Sigmoid colon (tissue), 7 donors: Measurements from ENCODE around the gene STARD13. TPM values are rescaled to one million over a fixed set of nuclear protein-coding genes. Genes with fewer than 3 reads are reported as not detected.

Source experiments
- DNase-seq: peaks from one replicate; pipeline ENCODE4 v3.0.0-alpha.2; 2019
- H3K27ac ChIP-seq, 4 donors: fragments of 200-600 bp; sonication (generic); one replicate each; pipeline ENCODE4 v1.5.1; 2016 to 2019; ENCODE audit warnings: mild to moderate bottlenecking in 1 of 4
- H3K27me3 ChIP-seq, 3 donors: fragments of 200-600 bp; sonication (generic); one replicate each; pipeline ENCODE4 v1.5.1; 2019; ENCODE audit warnings: mild to moderate bottlenecking in 1 of 3
- H3K36me3 ChIP-seq, 4 donors: fragments of 200-600 bp; sonication (generic); one replicate each; pipeline ENCODE4 v1.5.1; 2016 to 2019
- H3K4me1 ChIP-seq, 4 donors: fragments of 200-600 bp; sonication (generic); one replicate each; pipeline ENCODE4 v1.5.1; 2017 to 2019
- H3K4me3 ChIP-seq, 4 donors: fragments of 200-600 bp; sonication (generic); one replicate each; pipeline ENCODE4 v1.5.1; 2017 to 2019; ENCODE audit warnings: mild to moderate bottlenecking in 2 of 4, moderate library complexity in 1 of 4
- H3K9me3 ChIP-seq, 4 donors: fragments of 200-600 bp in 3 of 4; sonication (generic) in 3 of 4; one replicate each; pipeline versions ENCODE4 v1.5.1 to v1.6.1; 2013 to 2019
- CTCF ChIP-seq, 4 experiments: fragments of 450-650 bp in 3 of 4; fragments of 200-600 bp in 1 of 4; IDR thresholded peaks; one replicate each; pipeline ENCODE4 v1.5.1; 2016 to 2019; ENCODE audit warnings: antibody characterized with exemption in 4 of 4, mild to moderate bottlenecking in 3 of 4, moderate library complexity in 2 of 4
- EP300 ChIP-seq, 4 donors: sonication (generic); formaldehyde crosslinking; IDR thresholded peaks; one replicate each; pipeline ENCODE4 v1.6.1; 2017; ENCODE audit warnings: antibody characterized with exemption in 4 of 4
- POLR2A ChIP-seq, 2 donors: fragments of 450-650 bp; IDR thresholded peaks; one replicate each; pipeline ENCODE4 v1.6.1; 2016; ENCODE audit warnings: antibody characterized with exemption in 2 of 2, mild to moderate bottlenecking in 2 of 2, moderate library complexity in 2 of 2
- POLR2AphosphoS5 ChIP-seq, 4 donors: sonication (generic); formaldehyde crosslinking; IDR thresholded peaks; one replicate each; pipeline ENCODE4 v1.6.1; 2017; ENCODE audit warnings: antibody characterized with exemption in 4 of 4
- WGBS, 2 donors: extraction: QIAGEN DNeasy Blood & Tissue Kit; methylation state at CpG; one replicate each; pipeline ENCODE4 v1.1.7; 2013; 5-methylcytosine and 5-hydroxymethylcytosine counted together
- intact Hi-C: fragments of 100-400 bp; cut with DNase I; formaldehyde crosslinking; loops from one replicate; pipeline ENCODE4 v1.15.1; 2023
- polyA plus RNA-seq, 3 donors: library from polyadenylated mRNA; stranded (reverse); fragments of 200-250 nt; gene quantifications; one replicate each; pipeline ENCODE4 v1.2.3, GENCODE V29; 2013
- total RNA-seq, 4 donors: library from RNA; depleted of rRNA; stranded (reverse); fragments of >200 nt; gene quantifications; one replicate each; pipeline ENCODE4 v1.1.0, GENCODE V29; 2016
- donor health status: healthy with polysubstance abuse.
- donor health status: Bipolar disorder and iron deficiency.
- donor health status: healthy.

The STARD13 gene
- total and polyA plus RNA-seq, 7 donors = 3.7 to 102 (median 66.7) TPM

- 36 to 68% methylated on average over 3 of the region's 3 CpGs for WGBS, 2 donors
- peak overlapping the region; percentile 33 to 94 (median 76) for H3K27ac ChIP-seq
These were observed 5.2 kb downstream of the STARD13 start for GRCh38 chr13:33280279-33280905.

GRCh38 chr13:33279414-33280278, 5.9 kb downstream of the STARD13 start:
- no peak for DNase-seq
- 6 to 42% methylated on average over 2 of the region's 2 CpGs for WGBS, 2 donors
- Histone ChIP-seq H3K36me3 (peaks cover 0 to 2% (median 0%) of the 10 kb centered on the region in 4 donors), H3K4me1 (peaks cover 0 to 92% (median 71%) of the 10 kb centered on the region in 4 donors), H3K27ac (peak overlapping the region; percentile 33 to 94 (median 76)), H3K9me3 (no peaks in the 10 kb centered on the region), H3K27me3 (no peaks in the 10 kb centered on the region), H3K4me3 (no peak overlapping the region)
- intact Hi-C loops = loop anchor here (5.0 to 10.0 kb wide), 3 partner anchors 47 to 155 kb away; no protein-coding TSS in a partner anchor
- TF ChIP-seq EP300 (IDR thresholded peaks at IDR 0.05) (peak in 1 of 4 donors; percentile 12), POLR2AphosphoS5 (IDR thresholded peaks at IDR 0.05) (peak; percentile 5 to 41 (median 20)), CTCF (IDR thresholded peaks at IDR 0.05) (no peak)

More at GRCh38 chr13:33280279-33280905, 5.2 kb downstream of the STARD13 start:
- peaks cover 0 to 85% (median 67%) of the 10 kb centered on the region in 4 donors for H3K4me1 ChIP-seq
- DNase-seq = no peak
- no peaks in the 10 kb centered on the region for H3K9me3 ChIP-seq
- TF ChIP-seq POLR2A (IDR thresholded peaks at IDR 0.05) = no peak
- no peak for TF ChIP-seq POLR2AphosphoS5 (IDR thresholded peaks at IDR 0.05)
- TF ChIP-seq CTCF (IDR thresholded peaks at IDR 0.05) = no peak
- no peak for TF ChIP-seq EP300 (IDR thresholded peaks at IDR 0.05)
- intact Hi-C loops = loop anchor here (5.0 to 10.0 kb wide), 2 partner anchors 48 to 156 kb away; no protein-coding TSS in a partner anchor
- no peaks in the 10 kb centered on the region for H3K36me3 ChIP-seq
- no peak overlapping the region for H3K4me3 ChIP-seq
- H3K27me3 ChIP-seq = no peaks in the 10 kb centered on the region

- TF ChIP-seq POLR2A (IDR thresholded peaks at IDR 0.05) (no peak), CTCF (IDR thresholded peaks at IDR 0.05) (no peak), POLR2AphosphoS5 (IDR thresholded peaks at IDR 0.05) (peak in 2 of 4 donors; percentile 16 to 23), EP300 (IDR thresholded peaks at IDR 0.05) (no peak)
- no peak overlapping the region for H3K4me3 ChIP-seq
- peaks cover 0 to 99% (median 73%) of the 10 kb centered on the region in 4 donors for H3K4me1 ChIP-seq
- intact Hi-C loops = loop anchor here (5.0 kb wide), 1 partner anchor 62 kb away; no protein-coding TSS in a partner anchor
- no peak for DNase-seq
- no peaks in the 10 kb centered on the region for H3K27me3 ChIP-seq
- H3K27ac ChIP-seq = peak overlapping the region; percentile 33 to 94 (median 76)
- H3K9me3 ChIP-seq = no peaks in the 10 kb centered on the region
- WGBS, 2 donors = 0% methylated on average over 1 of the region's 1 CpG
- H3K36me3 ChIP-seq = peaks cover 0 to 5% (median 0%) of the 10 kb centered on the region in 4 donors
These were observed 6.6 kb downstream of the STARD13 start for GRCh38 chr13:33278913-33279312.

GRCh38 chr13:33277946-33278345, 7.6 kb downstream of the STARD13 start:
- no peak for DNase-seq
- WGBS, 2 donors = 92 to 95% methylated on average over 1 of the region's 1 CpG
- Histone ChIP-seq H3K4me1 (peaks cover 0 to 95% (median 75%) of the 10 kb centered on the region in 4 donors), H3K27me3 (no peaks in the 10 kb centered on the region), H3K27ac (peak overlapping the region; percentile 32 to 94 (median 69)), H3K4me3 (no peak overlapping the region), H3K9me3 (no peaks in the 10 kb centered on the region), H3K36me3 (peaks cover 0 to 5% (median 0%) of the 10 kb centered on the region in 4 donors)
- intact Hi-C loops = loop anchor here (5.0 kb wide), 1 partner anchor 61 kb away; no protein-coding TSS in a partner anchor
- TF ChIP-seq EP300 (IDR thresholded peaks at IDR 0.05) = no peak
- TF ChIP-seq POLR2AphosphoS5 (IDR thresholded peaks at IDR 0.05) = peak in 2 of 4 donors; percentile 30 to 43
